Stimulated activated CD8-positive, alpha-beta memory T cell treated with anti-CD3 and anti-CD28 coated beads, Interleukin-4, amount 100 ng/mL, for 24 hours (primary cell): Measurements from ENCODE around the gene SP140.
"Not testable (repeated sequence)": the region's sequence is repeated elsewhere in the genome, so short reads cannot be mapped to it uniquely, and the experiment has no call there.

Experiments used
- DNase-seq: peaks from one replicate; pipeline ENCODE4 v3.0.0-alpha.2; 2020; ENCODE audit warnings: low read depth

SP140 gene

GRCh38 chr2:230225486-230225885 lies at the start of gene SP140:
SP140 (plus strand) TSS chr2:230225736; CDS start chr2:230225845, 109 bp downstream.
- DNase-seq, result peak; percentile 49

GRCh38 chr2:230176996-230177395 lies 48.5 kb upstream of the SP140 start:
- no peak for DNase-seq

- no peak for DNase-seq
Measured at GRCh38 chr2:230178546-230179485, 46.7 kb upstream of the SP140 start.

- no peak for DNase-seq
Measured at GRCh38 chr2:230179907-230180306, 45.6 kb upstream of the SP140 start.

GRCh38 chr2:230181195-230181594 lies 44.3 kb upstream of the SP140 start:
- no peak for DNase-seq

- DNase-seq, result no peak
Measured at GRCh38 chr2:230184727-230185578, 40.6 kb upstream of the SP140 start.

- DNase-seq, result no peak
Measured at GRCh38 chr2:230202430-230203109, 23.0 kb upstream of the SP140 start.

GRCh38 chr2:230203110-230203676 lies 22.3 kb upstream of the SP140 start:
- DNase-seq, result no peak

- no peak for DNase-seq
Measured at GRCh38 chr2:230205034-230205433, 20.5 kb upstream of the SP140 start.

- no peak for DNase-seq
Measured at GRCh38 chr2:230205721-230206120, 19.8 kb upstream of the SP140 start.

GRCh38 chr2:230208576-230208975 lies 17.0 kb upstream of the SP140 start:
- no peak for DNase-seq

- no peak for DNase-seq
Measured at GRCh38 chr2:230209422-230210051, 16.0 kb upstream of the SP140 start.

GRCh38 chr2:230216489-230216888 lies 9.0 kb upstream of the SP140 start:
- DNase-seq, result no peak

- no peak for DNase-seq
Measured at GRCh38 chr2:230217424-230217823, 8.1 kb upstream of the SP140 start.

- no peak for DNase-seq
Measured at GRCh38 chr2:230218421-230218820, 7.1 kb upstream of the SP140 start.

GRCh38 chr2:230219419-230220331 lies 5.9 kb upstream of the SP140 start, which contains the start of gene SP110:
SP110 (minus strand) TSS chr2:230219984; CDS start chr2:230216927, 3,057 bp downstream.
- peak; percentile 54 for DNase-seq

- DNase-seq, result no peak
Measured at GRCh38 chr2:230220347-230220969, 5.1 kb upstream of the SP140 start.

- no peak for DNase-seq
Measured at GRCh38 chr2:230221493-230221892, 4.0 kb upstream of the SP140 start.

- not testable (repeated sequence) for DNase-seq
Measured at GRCh38 chr2:230222829-230223228, 2.7 kb upstream of the SP140 start.

GRCh38 chr2:230224458-230224857 lies 1.1 kb upstream of the SP140 start:
- no peak for DNase-seq
